HepG2 (cell line): ENCODE measurements around the gene ADGRF1. TPM values are rescaled to one million over a fixed set of nuclear protein-coding genes. Genes with fewer than 3 reads are reported as not detected.
A peak's percentile ranks its signal among the peaks of the same experiment; 100 is the strongest.

Experiments
- BHLHE40 ChIP-seq: IDR thresholded peaks from 2 replicates; pipeline ENCODE4 v1.6.1; 2011; ENCODE audit warnings: low read length, improper control_type of control experiment
- DBP ChIP-seq: sonication (generic); formaldehyde crosslinking; IDR thresholded peaks from 2 replicates; pipeline ENCODE4 v1.4.0; 2020; ENCODE audit warnings: missing genetic modification reagents; ENCODE audit errors: not compliant biosample characterization
- KLF16 ChIP-seq, 2 experiments: sonication (generic) in 1 of 2; formaldehyde crosslinking in 1 of 2; IDR thresholded peaks; 2 replicates each; pipeline versions ENCODE4 v1.6.1 to v1.8.0; 2016 to 2023; ENCODE audit warnings: missing genetic modification reagents in 2 of 2, missing compliant biosample characterization in 1 of 2
- MIXL1 ChIP-seq: IDR thresholded peaks from 2 replicates; pipeline ENCODE4 v1.6.1; 2016
- MLLT10 ChIP-seq: sonication (generic); formaldehyde crosslinking; IDR thresholded peaks from 2 replicates; pipeline ENCODE4 v1.4.0; 2020; ENCODE audit warnings: missing genetic modification reagents
- MTF2 ChIP-seq: sonication (generic); formaldehyde crosslinking; IDR thresholded peaks from 2 replicates; pipeline ENCODE4 v1.5.0; 2020; ENCODE audit warnings: missing genetic modification reagents, borderline replicate concordance
- MXI1 ChIP-seq: IDR thresholded peaks from 3 replicates; pipeline ENCODE4 v1.6.1; 2012; ENCODE audit warnings: low read depth, low read length, inconsistent platforms, borderline replicate concordance
- NFAT5 ChIP-seq: sonication (generic); formaldehyde crosslinking; IDR thresholded peaks from 2 replicates; pipeline ENCODE4 v1.4.0; 2020; ENCODE audit warnings: missing genetic modification reagents
- NFATC3 ChIP-seq: sonication (generic); formaldehyde crosslinking; IDR thresholded peaks from 2 replicates; pipeline ENCODE4 v1.5.1; 2020; ENCODE audit warnings: mild to moderate bottlenecking, missing genetic modification reagents
- NPAS2 ChIP-seq: sonication (generic); formaldehyde crosslinking; IDR thresholded peaks from 2 replicates; pipeline ENCODE4 v1.8.0; 2022; ENCODE audit warnings: mild to moderate bottlenecking, missing genetic modification reagents, borderline replicate concordance
- PHF5A ChIP-seq: IDR thresholded peaks from one replicate; pipeline ENCODE4 v1.6.1; 2018; ENCODE audit warnings: low read depth, missing genetic modification reagents; ENCODE audit not compliant: unreplicated experiment
- POGZ ChIP-seq: sonication (generic); formaldehyde crosslinking; IDR thresholded peaks from 2 replicates; pipeline ENCODE4 v1.4.0; 2020; ENCODE audit warnings: mild to moderate bottlenecking, missing genetic modification reagents
- RFX5 ChIP-seq: IDR thresholded peaks from 2 replicates; pipeline ENCODE4 v1.6.1; 2011; ENCODE audit warnings: low read depth, low read length, improper control_type of control experiment
- TSC22D2 ChIP-seq: sonication (generic); formaldehyde crosslinking; IDR thresholded peaks from 2 replicates; pipeline ENCODE4 v1.5.1; 2020; ENCODE audit warnings: missing genetic modification reagents, mild to moderate bottlenecking, borderline replicate concordance
- ZBTB26 ChIP-seq: IDR thresholded peaks from 2 replicates; pipeline ENCODE4 v1.6.1; 2016; ENCODE audit warnings: missing compliant biosample characterization, missing genetic modification reagents, borderline replicate concordance
- ZFYVE20 ChIP-seq: sonication (generic); formaldehyde crosslinking; IDR thresholded peaks from 2 replicates; pipeline ENCODE4 v1.8.0; 2023; ENCODE audit warnings: low read depth, mild to moderate bottlenecking, moderate library complexity, missing genetic modification reagents, borderline replicate concordance
- ZNF350 ChIP-seq: sonication (generic); formaldehyde crosslinking; IDR thresholded peaks from 2 replicates; pipeline ENCODE4 v1.4.0; 2020; ENCODE audit warnings: mild to moderate bottlenecking, low read depth, missing genetic modification reagents, borderline replicate concordance
- ZNF749 ChIP-seq: sonication (generic); formaldehyde crosslinking; IDR thresholded peaks from 2 replicates; pipeline ENCODE4 v1.8.0; 2022; ENCODE audit warnings: mild to moderate bottlenecking, missing genetic modification reagents, moderate library complexity, borderline replicate concordance
- ZSCAN9 ChIP-seq: IDR thresholded peaks from 2 replicates; pipeline ENCODE4 v1.6.1; 2016; ENCODE audit warnings: borderline replicate concordance
- polyA plus RNA-seq, 8 experiments: library from polyadenylated mRNA; depleted of rRNA in 3 of 8; stranded (reverse) in 7 of 8; unstranded in 1 of 8; fragments of >200 nt; fragmentation: Illumina TruSeq in 4 of 8; extraction: Trizol in 4 of 8; gene quantifications; 2 replicates each; pipeline versions ENCODE4 v1.2.1 to v1.2.3, GENCODE V29; 2011 to 2016; ENCODE audit warnings: low read depth in 4 of 8, missing spikeins in 1 of 8, mixed read lengths in 1 of 8; ENCODE audit not compliant: insufficient read depth in 1 of 8
- total RNA-seq, 5 experiments: library from RNA; depleted of rRNA; stranded (reverse); fragments of >200 nt; fragmentation: Illumina TruSeq; extraction: Trizol; gene quantifications; 2 replicates each; pipeline ENCODE4 v1.2.3, GENCODE V29; 2016; ENCODE audit warnings: low read depth in 1 of 5

The ADGRF1 gene
- total and polyA plus RNA-seq, 2 of the 13 experiments (the other 11 are each of a cell fraction or from before 2014, with no cell fraction given): not detected

- no peak for TF ChIP-seq NPAS2
- no peak for TF ChIP-seq RFX5
- 0 out of 2 replicates have a peak, but pooled peaks have one; percentile 69 for TF ChIP-seq TSC22D2 (CRISPR knock-in tag)
- 0 out of 2 replicates have a peak, but pooled peaks have one; percentile 61 for TF ChIP-seq MTF2 (CRISPR knock-in tag)
- TF ChIP-seq BHLHE40: peak; percentile 91
- TF ChIP-seq ZNF350 (CRISPR knock-in tag): peak; percentile 65; the same call in 1 of the 2 replicates
- peak; percentile 65 for TF ChIP-seq POGZ
- peak; percentile 87; the same call in 1 of the 2 replicates for TF ChIP-seq ZSCAN9 (CRISPR knock-in tag)
- no peak for TF ChIP-seq PHF5A (CRISPR knock-in tag)
- TF ChIP-seq NFAT5 (CRISPR knock-in tag): no peak
- no peak for TF ChIP-seq ZFYVE20 (CRISPR knock-in tag)
- no peak for TF ChIP-seq ZNF749 (CRISPR knock-in tag)
- peak; percentile 56; the same call in 1 of the 3 replicates for TF ChIP-seq MXI1
- peak; percentile 98 for TF ChIP-seq ZBTB26 (CRISPR knock-in tag)
- TF ChIP-seq KLF16 (CRISPR knock-in tag; IDR thresholded peaks at IDR 0.05): peak in 1 of 2 experiments; percentile 94; a peak in 1 of 4 replicates
- TF ChIP-seq MIXL1 (CRISPR knock-in tag): peak; percentile 87; the same call in 1 of the 2 replicates
- TF ChIP-seq NFATC3 (CRISPR knock-in tag): no peak
- TF ChIP-seq DBP (CRISPR knock-in tag): peak; percentile 34
- TF ChIP-seq MLLT10 (CRISPR knock-in tag): no peak
Measured at GRCh38 chr6:47076422-47077344, 34.6 kb upstream of the ADGRF1 start (continued).
